ENCODE measurements around the gene IL9R.
"Not testable (repeated sequence)": the region's sequence is repeated elsewhere in the genome, so short reads cannot be mapped to it uniquely, and the experiment has no call there.

- not testable (repeated sequence) for TF ChIP-seq CTCF (IDR thresholded peaks at IDR 0.05 in 8 of 11, conservative IDR thresholded peaks at IDR 0.05 in 3 of 11); POLR2A (IDR thresholded peaks at IDR 0.05)
Measured at GRCh38 chrX:156019846-156020245, 22.4 kb downstream of the IL9R start.
